ENCODE measurements around the gene FBXL16.

Gene FBXL16

GRCh38 chr16:648071-648780, 57.4 kb downstream of the FBXL16 start:
- H3K9me2 ChIP-seq (replicated peaks; ENCODE audit: low read depth, low read length): no peaks in the 10 kb centered on the region
- H3K4me1 ChIP-seq (ENCODE audit: insufficient read depth, low read length, poor library complexity, severe bottlenecking): peaks cover under 1% of the 10 kb centered on the region
- no peaks in the 10 kb centered on the region for H3F3A ChIP-seq (ENCODE audit: low read depth)
- H3K27me3 ChIP-seq (ENCODE audit: insufficient read depth, low read length, poor library complexity, severe bottlenecking): no peaks in the 10 kb centered on the region
- no peaks in the 10 kb centered on the region for H4K20me1 ChIP-seq (ENCODE audit: insufficient read depth, low read length, poor library complexity, severe bottlenecking)
- H3K4me2 ChIP-seq (ENCODE audit: low read depth, low read length, poor library complexity, severe bottlenecking): peak overlapping the region; percentile 88
- H3K4me3 ChIP-seq (ENCODE audit: low read length, poor library complexity, severe bottlenecking): peak overlapping the region; percentile 86
- peak overlapping the region; percentile 76 for H3K9ac ChIP-seq (ENCODE audit: low read depth, low read length, poor library complexity, severe bottlenecking)
- no peaks in the 10 kb centered on the region for H3K36me3 ChIP-seq (ENCODE audit: insufficient read depth, low read length)
- TF ChIP-seq CTCF (conservative IDR thresholded peaks at IDR 0.05; ENCODE audit: low read length): peak; percentile 56
- no peak for TF ChIP-seq EZH2phosphoT487 (IDR thresholded peaks at IDR 0.05; ENCODE audit: borderline replicate concordance)
- H3K79me2 ChIP-seq (ENCODE audit: insufficient read depth, low read length): 0 out of 2 replicates have a peak, but pooled peaks cover 3% of the 10 kb centered on the region
- peak overlapping the region; percentile 64 for H2AFZ ChIP-seq (ENCODE audit: low read length)
- no peaks in the 10 kb centered on the region for H3K9me3 ChIP-seq (ENCODE audit: insufficient read depth, low read depth, low read length)

- H3K27me3 ChIP-seq (ENCODE audit: insufficient read depth, low read length, poor library complexity, severe bottlenecking): no peaks in the 10 kb centered on the region
- no peaks in the 10 kb centered on the region for H4K20me1 ChIP-seq (ENCODE audit: insufficient read depth, low read length, poor library complexity, severe bottlenecking)
- TF ChIP-seq CTCF (conservative IDR thresholded peaks at IDR 0.05; ENCODE audit: low read length): no peak
- no peak for TF ChIP-seq EZH2phosphoT487 (IDR thresholded peaks at IDR 0.05; ENCODE audit: borderline replicate concordance)
- H3K79me2 ChIP-seq (ENCODE audit: insufficient read depth, low read length): peaks cover 8% of the 10 kb centered on the region; the same call in 1 of the 2 replicates
- H2AFZ ChIP-seq (ENCODE audit: low read length): no peak overlapping the region
- H3K36me3 ChIP-seq (ENCODE audit: insufficient read depth, low read length): no peaks in the 10 kb centered on the region
- H3K9ac ChIP-seq (ENCODE audit: low read depth, low read length, poor library complexity, severe bottlenecking): no peak overlapping the region
- H3K9me3 ChIP-seq (ENCODE audit: insufficient read depth, low read depth, low read length): no peaks in the 10 kb centered on the region
- H3F3A ChIP-seq (ENCODE audit: low read depth): no peaks in the 10 kb centered on the region
- H3K4me1 ChIP-seq (ENCODE audit: insufficient read depth, low read length, poor library complexity, severe bottlenecking): peaks cover 6% of the 10 kb centered on the region
- H3K9me2 ChIP-seq (replicated peaks; ENCODE audit: low read depth, low read length): no peaks in the 10 kb centered on the region
- peak overlapping the region; percentile 88 for H3K4me2 ChIP-seq (ENCODE audit: low read depth, low read length, poor library complexity, severe bottlenecking)
- H3K4me3 ChIP-seq (ENCODE audit: low read length, poor library complexity, severe bottlenecking): no peak overlapping the region
These were observed 58.3 kb downstream of the FBXL16 start for GRCh38 chr16:647173-647902.

- Histone ChIP-seq H3K9me2 (replicated peaks; ENCODE audit: low read depth, low read length) (no peaks in the 10 kb centered on the region), H3K36me3 (ENCODE audit: insufficient read depth, low read length) (no peaks in the 10 kb centered on the region), H2AFZ (ENCODE audit: low read length) (no peak overlapping the region), H3F3A (ENCODE audit: low read depth) (no peaks in the 10 kb centered on the region), H3K9ac (ENCODE audit: low read depth, low read length, poor library complexity, severe bottlenecking) (no peak overlapping the region), H4K20me1 (ENCODE audit: insufficient read depth, low read length, poor library complexity, severe bottlenecking) (no peaks in the 10 kb centered on the region), H3K79me2 (ENCODE audit: insufficient read depth, low read length) (peaks cover 8% of the 10 kb centered on the region; the same call in 1 of the 2 replicates), H3K27me3 (ENCODE audit: insufficient read depth, low read length, poor library complexity, severe bottlenecking) (no peaks in the 10 kb centered on the region), H3K4me2 (ENCODE audit: low read depth, low read length, poor library complexity, severe bottlenecking) (no peak overlapping the region), H3K4me1 (ENCODE audit: insufficient read depth, low read length, poor library complexity, severe bottlenecking) (peaks cover 6% of the 10 kb centered on the region), H3K4me3 (ENCODE audit: low read length, poor library complexity, severe bottlenecking) (no peak overlapping the region), H3K9me3 (ENCODE audit: insufficient read depth, low read depth, low read length) (no peaks in the 10 kb centered on the region)
- no peak for TF ChIP-seq CTCF (conservative IDR thresholded peaks at IDR 0.05; ENCODE audit: low read length)
- no peak for TF ChIP-seq EZH2phosphoT487 (IDR thresholded peaks at IDR 0.05; ENCODE audit: borderline replicate concordance)
These were observed 58.9 kb downstream of the FBXL16 start for GRCh38 chr16:646679-647172.

Data from Loucy (cell line).